BJ (cell line): Measurements from ENCODE around the gene HINFP. TPM values are rescaled to one million over a fixed set of nuclear protein-coding genes. Genes with fewer than 3 reads are reported as not detected.

Source experiments
- CTCF ChIA-PET: fragments of 350-600 bp; formaldehyde crosslinking; extraction: SDS; loops from one replicate; lab custom pipeline; 2021; ENCODE audit warnings: antibody characterized with exemption, inconsistent platforms; lab: Yijun Ruan, JAX
- POLR2A ChIA-PET: fragments of 300-600 bp; sonication (Branson Sonifier 250); formaldehyde crosslinking; extraction: SDS; loops from one replicate; lab custom pipeline; 2021; ENCODE audit warnings: antibody characterized with exemption; lab: Charles Lee
- DNase-seq: peaks from one replicate; pipeline ENCODE4 v3.0.0-alpha.2; 2011; ENCODE audit warnings: low read depth
- H3K27me3 ChIP-seq: 2 replicates; pipeline ENCODE4 v1.6.0; 2011; ENCODE audit warnings: low read length; ENCODE audit not compliant: control insufficient read depth, insufficient read depth
- H3K36me3 ChIP-seq: 2 replicates; pipeline ENCODE4 v1.5.1; 2011; ENCODE audit warnings: low read length; ENCODE audit not compliant: control insufficient read depth, insufficient read depth
- H3K4me3 ChIP-seq: 2 replicates; pipeline ENCODE4 v1.5.1; 2011; ENCODE audit warnings: low read depth, mild to moderate bottlenecking, control low read depth, low read length
- CTCF ChIP-seq: IDR thresholded peaks from 2 replicates; pipeline ENCODE4 v1.5.1; 2011; ENCODE audit warnings: low read depth, mild to moderate bottlenecking, control low read depth, inconsistent platforms, low read length, moderate library complexity; ENCODE audit not compliant: insufficient read depth
- polyA plus RNA-seq: library from polyadenylated mRNA; depleted of rRNA; stranded (reverse); fragments of >200 nt; gene quantifications from 2 replicates; pipeline ENCODE4 v1.2.3, GENCODE V29; 2011

HINFP gene
- polyA plus RNA-seq, 1 experiment = 27.3 TPM

DNA sequence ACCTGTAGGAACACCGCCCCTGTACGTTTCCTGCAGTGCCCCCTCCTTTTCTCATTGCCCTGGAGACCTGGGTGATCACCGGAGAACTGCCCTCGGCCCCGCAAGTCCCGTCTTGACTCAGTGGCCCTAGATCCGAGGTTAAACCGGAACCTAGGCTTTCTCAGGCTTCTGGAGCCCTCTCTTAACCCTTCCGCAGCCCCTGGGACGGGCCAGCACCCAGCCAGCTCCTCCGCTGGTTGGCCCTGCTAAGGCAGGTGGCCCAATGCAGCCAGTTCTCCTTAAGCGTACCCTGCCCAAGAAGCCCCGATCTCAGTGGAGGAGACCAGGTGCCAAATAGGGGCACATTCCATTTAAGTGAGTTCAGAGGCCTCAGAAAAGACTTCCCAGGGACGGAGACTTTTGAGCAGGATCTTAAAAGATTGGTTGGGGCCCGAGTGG, 47.9 kb downstream of the HINFP start:
- Histone ChIP-seq H3K27me3 (no peaks in the 10 kb centered on the region), H3K36me3 (peaks cover 3% of the 10 kb centered on the region; the same call in 1 of the 2 replicates), H3K4me3 (peak overlapping the region; percentile 65)
- ChIA-PET CTCF (interaction anchor here (0.7 to 1.8 kb wide), 19 partner anchors 9 to 171 kb away, joined by 3 to 13 read pairs (median 5); partner anchors contain the start of genes C1QTNF5 and CBL), POLR2A (interaction anchor here (0.7 to 1.2 kb wide), 3 partner anchors 48 to 594 kb away, joined by 3 to 35 read pairs (median 5); partner anchors contain the start of gene HINFP)
- DNase-seq = no peak
- no peak for TF ChIP-seq CTCF

GRCh38 chr11:119172513-119172912, 51.1 kb downstream of the HINFP start:
- H3K4me3 ChIP-seq = no peak overlapping the region
- TF ChIP-seq CTCF = no peak
- CTCF ChIA-PET = interaction anchor here (1.1 to 1.2 kb wide), 2 partner anchors 24 to 135 kb away, joined by 4 to 5 read pairs; no protein-coding TSS in a partner anchor
- DNase-seq = no peak
- H3K27me3 ChIP-seq = no peaks in the 10 kb centered on the region
- POLR2A ChIA-PET = no interaction called here
- H3K36me3 ChIP-seq = peaks cover 8% of the 10 kb centered on the region

DNA sequence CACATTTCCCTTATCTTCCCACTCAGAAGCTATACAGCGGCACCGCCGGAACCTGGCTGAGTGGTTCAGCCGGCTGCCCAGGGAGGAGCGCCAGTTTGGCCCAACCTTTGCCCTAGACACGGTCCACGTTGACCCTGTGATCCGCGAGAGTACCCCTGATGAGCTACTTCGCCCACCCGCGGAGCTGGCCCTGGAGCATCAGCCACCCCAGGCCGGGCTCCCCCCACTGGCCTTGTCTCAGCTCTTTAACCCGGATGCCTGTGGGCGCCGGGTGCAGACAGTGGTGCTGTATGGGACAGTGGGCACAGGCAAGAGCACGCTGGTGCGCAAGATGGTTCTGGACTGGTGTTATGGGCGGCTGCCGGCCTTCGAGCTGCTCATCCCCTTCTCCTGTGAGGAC, 52.1 kb downstream of the HINFP start:
- DNase-seq = no peak
- ChIA-PET POLR2A (no interaction called here), CTCF (interaction anchor here (1.3 kb wide), 1 partner anchor 23 kb away, joined by 7 read pairs; no protein-coding TSS in a partner anchor)
- H3K4me3 ChIP-seq = no peak overlapping the region
- H3K27me3 ChIP-seq = no peaks in the 10 kb centered on the region
- H3K36me3 ChIP-seq = peaks cover 9% of the 10 kb centered on the region
- TF ChIP-seq CTCF = no peak

GRCh38 chr11:119175493-119176077, 54.2 kb downstream of the HINFP start:
- CTCF ChIA-PET = interaction anchor here (1.0 kb wide), 1 partner anchor 21 kb away, joined by 4 read pairs; no protein-coding TSS in a partner anchor
- Histone ChIP-seq H3K36me3 (peaks cover 12% of the 10 kb centered on the region), H3K27me3 (no peaks in the 10 kb centered on the region), H3K4me3 (no peak overlapping the region)
- DNase-seq = no peak
- no peak for TF ChIP-seq CTCF
- POLR2A ChIA-PET = no interaction called here

GRCh38 chr11:119178166-119178680, 56.8 kb downstream of the HINFP start:
- Histone ChIP-seq H3K36me3 (peaks cover 17% of the 10 kb centered on the region), H3K4me3 (no peak overlapping the region), H3K27me3 (no peaks in the 10 kb centered on the region)
- POLR2A ChIA-PET = no interaction called here
- no peak for DNase-seq
- TF ChIP-seq CTCF = no peak
- CTCF ChIA-PET = interaction anchor here (0.6 to 1.5 kb wide), 5 partner anchors 9 to 33 kb away, joined by 3 to 4 read pairs (median 3); partner anchors contain the start of gene NLRX1
